Measurements from ENCODE around the gene TAP1. TPM values are rescaled to one million over a fixed set of nuclear protein-coding genes. Genes with fewer than 3 reads are reported as not detected.
A peak's percentile ranks its signal among the peaks of the same experiment; 100 is the strongest.

The TAP1 gene
- total RNA-seq, 4 donors from 2014 or later, result 27.2 to 45.9 (median 34.4) TPM

- no peaks in the 10 kb centered on the region for H3K27me3 ChIP-seq
- H3K9me3 ChIP-seq, result no peaks in the 10 kb centered on the region
- 84% methylated on average over 1 of the region's 1 CpG for WGBS, 2 donors
- peaks cover 0 to 5% (median 2%) of the 10 kb centered on the region in 4 donors for H3K4me1 ChIP-seq
- H3K27ac ChIP-seq, result no peak overlapping the region
- peaks cover 0 to 34% (median 7%) of the 10 kb centered on the region in 3 donors for H3K36me3 ChIP-seq
- H3K4me3 ChIP-seq, result no peak overlapping the region
- no peak for TF ChIP-seq POLR2A (IDR thresholded peaks at IDR 0.05)
- no peak for TF ChIP-seq CTCF (IDR thresholded peaks at IDR 0.05)
- no peak for TF ChIP-seq EP300 (IDR thresholded peaks at IDR 0.05)
- no peak for DNase-seq (ENCODE audit: low spot score in 2 of 2)
Measured at GRCh38 chr6:32860674-32861073, 7.2 kb upstream of the TAP1 start.

GRCh38 chr6:32858194-32858593, 4.7 kb upstream of the TAP1 start:
- Histone ChIP-seq H3K36me3 (peaks cover 0 to 34% (median 7%) of the 10 kb centered on the region in 3 donors), H3K4me1 (peaks cover 0 to 16% (median 7%) of the 10 kb centered on the region in 4 donors), H3K27me3 (no peaks in the 10 kb centered on the region), H3K4me3 (no peak overlapping the region), H3K27ac (no peak overlapping the region), H3K9me3 (no peaks in the 10 kb centered on the region)
- TF ChIP-seq POLR2A (IDR thresholded peaks at IDR 0.05) (no peak), CTCF (IDR thresholded peaks at IDR 0.05) (no peak), EP300 (IDR thresholded peaks at IDR 0.05) (no peak)
- WGBS, 2 donors, result 85 to 92% methylated on average over 5 of the region's 5 CpGs
- no peak for DNase-seq (ENCODE audit: low spot score in 2 of 2)

GRCh38 chr6:32857156-32857891, 3.8 kb upstream of the TAP1 start:
- 85 to 86% methylated on average over 14 of the region's 14 CpGs for WGBS, 2 donors
- Histone ChIP-seq H3K9me3 (no peaks in the 10 kb centered on the region), H3K27me3 (no peaks in the 10 kb centered on the region), H3K4me3 (no peak overlapping the region), H3K27ac (no peak overlapping the region), H3K4me1 (peaks cover 0 to 19% (median 9%) of the 10 kb centered on the region in 4 donors), H3K36me3 (peaks cover 0 to 34% (median 7%) of the 10 kb centered on the region in 3 donors)
- DNase-seq (ENCODE audit: low spot score in 2 of 2), result no peak
- TF ChIP-seq EP300 (IDR thresholded peaks at IDR 0.05), result no peak

GRCh38 chr6:32855467-32856174, 2.1 kb upstream of the TAP1 start:
- Histone ChIP-seq H3K27ac (peak overlapping the region; percentile 97 to 100 (median 98)), H3K36me3 (peaks cover 0 to 41% (median 10%) of the 10 kb centered on the region in 3 donors), H3K27me3 (no peaks in the 10 kb centered on the region), H3K4me1 (peaks cover 0 to 35% (median 19%) of the 10 kb centered on the region in 4 donors), H3K9me3 (no peaks in the 10 kb centered on the region), H3K4me3 (no peak overlapping the region)
- DNase-seq (ENCODE audit: low spot score in 2 of 2), result no peak
- WGBS, 2 donors, result 83 to 87% methylated on average over 8 of the region's 8 CpGs
- TF ChIP-seq EP300 (IDR thresholded peaks at IDR 0.05) (no peak), POLR2A (IDR thresholded peaks at IDR 0.05) (no peak), CTCF (IDR thresholded peaks at IDR 0.05) (no peak)

- Histone ChIP-seq H3K9me3 (no peaks in the 10 kb centered on the region), H3K4me3 (peak overlapping the region; percentile 78 to 99 (median 98)), H3K36me3 (peaks cover 0 to 45% (median 9%) of the 10 kb centered on the region in 3 donors), H3K27me3 (no peaks in the 10 kb centered on the region), H3K27ac (peak overlapping the region; percentile 97 to 100 (median 98)), H3K4me1 (peaks cover 0 to 42% (median 19%) of the 10 kb centered on the region in 4 donors)
- peak in 1 of 2 donors; percentile 38 for DNase-seq (ENCODE audit: low spot score in 2 of 2)
- WGBS, 2 donors, result 6 to 7% methylated on average over 24 of the region's 24 CpGs
- TF ChIP-seq POLR2A (IDR thresholded peaks at IDR 0.05), result no peak
- TF ChIP-seq EP300 (IDR thresholded peaks at IDR 0.05), result no peak
- TF ChIP-seq CTCF (IDR thresholded peaks at IDR 0.05), result no peak
Measured at GRCh38 chr6:32854376-32855178, 1.1 kb upstream of the TAP1 start.

Data from tibial nerve (tissue), 4 donors.